CD4-positive, alpha-beta T cell treated with Interleukin-4 for 1 hour (primary cell): ENCODE measurements around the gene FAM236C.
"Not testable (repeated sequence)": the region's sequence is repeated elsewhere in the genome, so short reads cannot be mapped to it uniquely, and the experiment has no call there.

Experiments
- DNase-seq, 2 donors: peaks; one replicate each; pipeline ENCODE4 v3.0.0-alpha.2; 2020 to 2022

The FAM236C gene

GRCh38 chrX:72912315-72912714 lies at the start of gene FAM236C:
TSS of gene FAM236C (plus strand) at chrX:72912615. CDS start at chrX:72912715, 100 bp downstream.
- DNase-seq: not testable (repeated sequence)

- not testable (repeated sequence) for DNase-seq
Observed at GRCh38 chrX:72882898-72883297, 29.5 kb upstream of the FAM236C start.

- not testable (repeated sequence) for DNase-seq
Observed at GRCh38 chrX:72889740-72890139, 22.7 kb upstream of the FAM236C start.

- not testable (repeated sequence) for DNase-seq
Observed at GRCh38 chrX:72916096-72916495, 3.7 kb downstream of the FAM236C start.

GRCh38 chrX:72932283-72932682 lies 19.9 kb downstream of the FAM236C start:
- not testable (repeated sequence) for DNase-seq

- not testable (repeated sequence) for DNase-seq
Observed at GRCh38 chrX:72936455-72936854, 24.0 kb downstream of the FAM236C start.

- DNase-seq: not testable (repeated sequence)
Observed at GRCh38 chrX:72936882-72937455, 24.6 kb downstream of the FAM236C start.

GRCh38 chrX:72937906-72938305 lies 25.5 kb downstream of the FAM236C start, which contains the start of gene FAM236A:
TSS of gene FAM236A (plus strand) at chrX:72938206. CDS start at chrX:72938263, 57 bp downstream.
- not testable (repeated sequence) for DNase-seq

- not testable (repeated sequence) for DNase-seq
Observed at GRCh38 chrX:72942272-72942671, 29.9 kb downstream of the FAM236C start.

GRCh38 chrX:72943035-72943818 lies 30.8 kb downstream of the FAM236C start:
- not testable (repeated sequence) for DNase-seq

- not testable (repeated sequence) for DNase-seq
Observed at GRCh38 chrX:72943819-72944169, 31.4 kb downstream of the FAM236C start, which contains the start of gene DMRTC1. TSS of gene DMRTC1 (minus strand) at chrX:72943837. CDS start at chrX:72875694, 68,143 bp downstream.

GRCh38 chrX:72959971-72960370 lies 47.6 kb downstream of the FAM236C start:
- not testable (repeated sequence) for DNase-seq
